Effector CD4-positive, alpha-beta T cell (primary cell): ENCODE data around the gene DNHD1.

Source experiments
- DNase-seq: peaks from one replicate; pipeline ENCODE4 v3.0.0-alpha.2; 2020
- total RNA-seq: gene quantifications from one replicate; lab custom pipeline; 2026; lab: John Stamatoyannopoulos, UW

DNHD1 gene
- total RNA-seq: 87.4 reads per million, percentile 80 among the genes with 10 or more reads in this experiment

- DNase-seq: no peak
Observed at GRCh38 chr11:6497069-6497839, at the start of gene DNHD1. Gene DNHD1 (plus strand): TSS chr11:6497280. CDS start chr11:6498216, 936 bp downstream.

- DNase-seq: no peak
Observed at GRCh38 chr11:6448574-6448973, 48.5 kb upstream of the DNHD1 start.

GRCh38 chr11:6452219-6452618, 44.9 kb upstream of the DNHD1 start:
- no peak for DNase-seq

GRCh38 chr11:6453152-6453551, 43.9 kb upstream of the DNHD1 start:
- DNase-seq: no peak

- no peak for DNase-seq
Observed at GRCh38 chr11:6455070-6455469, 42.0 kb upstream of the DNHD1 start.

- no peak for DNase-seq
Observed at GRCh38 chr11:6456361-6457073, 40.6 kb upstream of the DNHD1 start.

- no peak for DNase-seq
Observed at GRCh38 chr11:6457581-6458320, 39.3 kb upstream of the DNHD1 start.

- DNase-seq: no peak
Observed at GRCh38 chr11:6458352-6459098, 38.6 kb upstream of the DNHD1 start.

- DNase-seq: no peak
Observed at GRCh38 chr11:6459099-6459450, 38.0 kb upstream of the DNHD1 start.

- no peak for DNase-seq
Observed at GRCh38 chr11:6468712-6469495, 28.2 kb upstream of the DNHD1 start.

- no peak for DNase-seq
Observed at GRCh38 chr11:6469599-6469998, 27.5 kb upstream of the DNHD1 start.

GRCh38 chr11:6472934-6473333, 24.1 kb upstream of the DNHD1 start:
- DNase-seq: no peak

- peak; percentile 70 for DNase-seq
Observed at GRCh38 chr11:6473451-6474412, 23.3 kb upstream of the DNHD1 start, which contains the start of gene TRIM3. Gene TRIM3 (minus strand): TSS chr11:6473941. CDS start chr11:6465695, 8,246 bp downstream.

GRCh38 chr11:6474413-6474792, 22.7 kb upstream of the DNHD1 start:
- no peak for DNase-seq

- no peak for DNase-seq
Observed at GRCh38 chr11:6474806-6475500, 22.1 kb upstream of the DNHD1 start.

- no peak for DNase-seq
Observed at GRCh38 chr11:6475936-6476335, 21.1 kb upstream of the DNHD1 start.

GRCh38 chr11:6476571-6476970, 20.5 kb upstream of the DNHD1 start:
- no peak for DNase-seq

GRCh38 chr11:6480299-6480914, 16.7 kb upstream of the DNHD1 start:
- no peak for DNase-seq
